Measurements from ENCODE around the gene LCP1.

DNA sequence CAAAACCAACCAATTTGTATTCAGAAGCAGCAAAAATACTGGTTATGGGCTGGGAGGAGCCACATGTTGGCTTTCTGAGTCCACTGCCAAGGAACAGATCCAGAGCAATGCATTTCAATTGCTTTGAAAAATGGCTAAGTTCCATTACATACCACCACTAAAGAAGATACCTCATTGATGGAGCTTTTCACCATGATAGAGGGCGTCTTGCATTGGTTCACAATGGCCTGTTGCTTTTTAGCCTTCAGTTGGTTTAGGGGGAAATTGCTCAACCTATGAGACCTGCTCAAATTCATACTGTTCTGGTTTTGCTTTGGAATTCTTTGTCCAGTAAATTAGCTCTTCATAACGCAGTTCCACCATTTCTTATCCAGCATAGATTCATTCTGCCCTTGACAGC, 55.9 kb downstream of the LCP1 start:
- TF ChIP-seq CTCF (IDR thresholded peaks at IDR 0.05 in 4 of 5, conservative IDR thresholded peaks at IDR 0.05 in 1 of 5) = no peak
- TF ChIP-seq POLR2A (IDR thresholded peaks at IDR 0.05) = no peak
